GM12878 (cell line): ENCODE data around the gene CDH4. TPM values are rescaled to one million over a fixed set of nuclear protein-coding genes. Genes with fewer than 3 reads are reported as not detected.

ENCODE experiments used
- ATAC-seq: fragments of 200-7000 bp; cut with Tn5 transposase; 3 replicates; pipeline ENCODE4 v1.9.1; 2020; ENCODE audit warnings: mild to moderate bottlenecking, moderate library complexity
- BruUV-seq: library from RNA; stranded (reverse); fragments of 400-500 nt; replicated peaks from 2 replicates; lab custom pipeline; 2021; lab: Mats Ljungman, UMichigan
- CTCF ChIA-PET: fragments of 300-600 bp; sonication (Branson Sonifier 250); formaldehyde crosslinking; extraction: SDS; loops from one replicate; lab custom pipeline; 2021; ENCODE audit warnings: inconsistent platforms; lab: Yijun Ruan, JAX
- POLR2A ChIA-PET: fragments of 350-600 bp; formaldehyde crosslinking; extraction: SDS; loops from one replicate; lab custom pipeline; 2021; ENCODE audit warnings: inconsistent platforms; lab: Charles Lee
- RAD21 ChIA-PET: fragments of 300-600 bp; sonication (Branson Sonifier 250); formaldehyde crosslinking; loops from one replicate; lab custom pipeline; 2023; ENCODE audit warnings: antibody characterized with exemption; ENCODE audit not compliant: unreplicated experiment; lab: Charles Lee
- SMC1A ChIA-PET: fragments of 300-600 bp; sonication (Branson Sonifier 250); formaldehyde crosslinking; loops from one replicate; lab custom pipeline; 2023; ENCODE audit not compliant: unreplicated experiment, uncharacterized antibody; lab: Charles Lee
- DNase-seq: peaks from one replicate; pipeline ENCODE4 v3.0.0-alpha.2; 2011; ENCODE audit warnings: low read depth, low spot score
- FAIRE-seq: peaks from 3 replicates; lab custom pipeline; 2011; peaks lifted over from hg19 to GRCh38; lab: Jason Lieb, UNC
- H2AFZ ChIP-seq: 2 replicates; pipeline ENCODE4 v1.6.0; 2011; ENCODE audit warnings: low read depth, low read length, control low read depth; ENCODE audit not compliant: control insufficient read depth
- H3K27ac ChIP-seq: 2 replicates; pipeline ENCODE4 v1.5.1; 2011; ENCODE audit warnings: control low read depth; ENCODE audit not compliant: control insufficient read depth, insufficient read depth
- H3K27me3 ChIP-seq, 2 experiments: replicated peaks in 1 of 2; 2 replicates each; pipeline versions ENCODE4 v1.6.0 to v1.6.1; 2011; ENCODE audit warnings: low read length in 1 of 2; ENCODE audit not compliant: control insufficient read depth in 2 of 2, insufficient read depth in 2 of 2
- H3K36me3 ChIP-seq, 2 experiments: 2 replicates each; pipeline ENCODE4 v1.5.1; 2011; ENCODE audit warnings: low read length in 1 of 2; ENCODE audit not compliant: control insufficient read depth in 2 of 2, insufficient read depth in 2 of 2
- H3K4me1 ChIP-seq: 2 replicates; pipeline ENCODE4 v1.6.1; 2011; ENCODE audit warnings: mild to moderate bottlenecking, low read length, moderate library complexity, mixed read lengths; ENCODE audit not compliant: control insufficient read depth, insufficient read depth
- H3K4me2 ChIP-seq: 2 replicates; pipeline ENCODE4 v1.6.0; 2011; ENCODE audit warnings: control low read depth; ENCODE audit not compliant: control insufficient read depth, insufficient read depth
- H3K4me3 ChIP-seq: fragments of 200-600 bp; sonication (generic); 2 replicates; pipeline ENCODE4 v1.5.1; 2016
- H3K79me2 ChIP-seq: 2 replicates; pipeline ENCODE4 v1.6.0; 2011; ENCODE audit warnings: low read length; ENCODE audit not compliant: control insufficient read depth, insufficient read depth
- H3K9ac ChIP-seq: 2 replicates; pipeline ENCODE4 v1.8.0; 2011; ENCODE audit warnings: low read length, control low read depth, mixed read lengths; ENCODE audit not compliant: control insufficient read depth, insufficient read depth
- H3K9me3 ChIP-seq: replicated peaks from 3 replicates; pipeline ENCODE4 v1.5.1; 2011; ENCODE audit warnings: mild to moderate bottlenecking, low read length; ENCODE audit not compliant: control insufficient read depth, insufficient read depth
- H4K20me1 ChIP-seq: 2 replicates; pipeline ENCODE4 v1.6.0; 2011; ENCODE audit not compliant: control insufficient read depth, insufficient read depth
- ATF2 ChIP-seq: IDR thresholded peaks from 2 replicates; pipeline ENCODE4 v1.6.1; 2012; ENCODE audit warnings: low read length, inconsistent platforms
- ATF3 ChIP-seq: IDR thresholded peaks from 2 replicates; pipeline ENCODE4 v1.6.1; 2011; ENCODE audit warnings: low read depth, mild to moderate bottlenecking, low read length, moderate library complexity, borderline replicate concordance; ENCODE audit errors: extremely low read depth
- BCL3 ChIP-seq: IDR thresholded peaks from 2 replicates; pipeline ENCODE4 v1.6.1; 2011; ENCODE audit warnings: borderline replicate concordance, low read depth, mild to moderate bottlenecking, moderate library complexity, low read length; ENCODE audit not compliant: insufficient read depth, poor library complexity, severe bottlenecking
- CHD4 ChIP-seq: fragments of 200-600 bp; sonication (generic); IDR thresholded peaks from 2 replicates; pipeline ENCODE4 v1.6.1; 2016; ENCODE audit warnings: mild to moderate bottlenecking
- CTCF ChIP-seq, 3 experiments: IDR thresholded peaks in 2 of 3; conservative IDR thresholded peaks in 1 of 3; 2 replicates each; pipeline ENCODE4 v1.5.1; 2011; ENCODE audit warnings: low read depth in 3 of 3, low read length in 3 of 3, mild to moderate bottlenecking in 3 of 3, control low read depth in 2 of 3, moderate library complexity in 2 of 3, inconsistent platforms in 1 of 3, mixed read lengths in 1 of 3; ENCODE audit not compliant: control insufficient read depth in 2 of 3, insufficient read depth in 1 of 3; ENCODE audit errors: extremely low read depth in 1 of 3
- GATAD2B ChIP-seq: fragments of 450-650 bp; conservative IDR thresholded peaks from 2 replicates; pipeline ENCODE4 v1.6.1; 2017; ENCODE audit warnings: low read depth, mild to moderate bottlenecking, moderate library complexity
- MAX ChIP-seq: IDR thresholded peaks from 2 replicates; pipeline ENCODE4 v1.6.1; 2012; ENCODE audit warnings: low read depth, low read length, improper control_type of control experiment
- PML ChIP-seq: IDR thresholded peaks from 2 replicates; pipeline ENCODE4 v1.6.1; 2012; ENCODE audit warnings: low read length, inconsistent platforms
- RB1 ChIP-seq: fragments of 450-650 bp; formaldehyde crosslinking; IDR thresholded peaks from 2 replicates; pipeline ENCODE4 v1.6.1; 2017; ENCODE audit warnings: mild to moderate bottlenecking, borderline replicate concordance
- RELB ChIP-seq: fragments of 450-650 bp; IDR thresholded peaks from 2 replicates; pipeline ENCODE4 v1.6.1; 2017; ENCODE audit warnings: low read depth, mild to moderate bottlenecking, moderate library complexity
- SPI1 ChIP-seq: IDR thresholded peaks from 2 replicates; pipeline ENCODE4 v1.6.1; 2011; ENCODE audit warnings: low read depth, mild to moderate bottlenecking, low read length, moderate library complexity, borderline replicate concordance; ENCODE audit not compliant: insufficient read depth
- SREBF2 ChIP-seq: IDR thresholded peaks from 2 replicates; pipeline ENCODE4 v1.6.1; 2012; ENCODE audit warnings: mild to moderate bottlenecking, low read length
- SRF ChIP-seq, 2 experiments: IDR thresholded peaks; 2 replicates each; pipeline ENCODE4 v1.6.1; 2011; ENCODE audit warnings: low read depth in 2 of 2, low read length in 2 of 2, mild to moderate bottlenecking in 1 of 2, moderate library complexity in 1 of 2
- YY1 ChIP-seq: IDR thresholded peaks from 2 replicates; pipeline ENCODE4 v1.6.1; 2011; ENCODE audit warnings: low read depth, mild to moderate bottlenecking, low read length
- WGBS: methylation state at CpG from one replicate; pipeline ENCODE4 v1.1.6; 2016; ENCODE audit warnings: low lambda C conversion rate; ENCODE audit not compliant: insufficient replicate concordance, insufficient coverage; ENCODE audit errors: missing lambda C conversion rate; 5-methylcytosine and 5-hydroxymethylcytosine counted together
- in situ Hi-C: fragments of 300-500 bp; cut with MboI; formaldehyde crosslinking; loops from 9 replicates; pipeline ENCODE4 v1.14.3; 2018; ENCODE audit warnings: mixed read lengths
- intact Hi-C: fragments of 100-400 bp; cut with micrococcal nuclease; formaldehyde crosslinking; loops from one replicate; pipeline ENCODE4 v1.14.2; 2022; ENCODE audit not compliant: unreplicated experiment
- polyA plus RNA-seq, 11 experiments: library from polyadenylated mRNA; depleted of rRNA in 4 of 11; unstranded in 6 of 11; stranded (reverse) in 5 of 11; fragments of >200 nt; fragmentation: Nextera tagmentation in 4 of 11; fragmentation: Illumina TruSeq in 1 of 11; extraction: Ambion mirVana in 4 of 11; extraction: Trizol in 1 of 11; gene quantifications; 1 replicate in 1 of 11; 2 replicates in 10 of 11; pipeline versions ENCODE4 v1.2.1 to v1.2.3, GENCODE V29; 2011 to 2016; ENCODE audit warnings: inconsistent platforms in 2 of 11, missing spikeins in 2 of 11, low read depth in 1 of 11
- total RNA-seq, 4 experiments: library from RNA; depleted of rRNA in 3 of 4; stranded (reverse); fragments of >200 nt in 3 of 4; fragmentation: Illumina TruSeq in 1 of 4; extraction: Trizol in 1 of 4; gene quantifications; 2 replicates each; pipeline versions ENCODE4 v1.2.1 to v1.2.3, GENCODE V29; 2013 to 2021

CDH4 gene
- total and polyA plus RNA-seq, 10 of the 15 experiments (the other 5 are each of a cell fraction or from before 2014, with no cell fraction given) = not detected

- TF ChIP-seq ATF2 (no peak), GATAD2B (no peak), BCL3 (no peak), CHD4 (no peak), PML (no peak), RB1 (no peak), SRF (IDR thresholded peaks at IDR 0.05; ENCODE audit: low read depth in 2 of 2, low read length in 2 of 2) (no peak)
Observed at GRCh38 chr20:61588411-61589385, 336.6 kb downstream of the CDH4 start (continued).

- no peak overlapping the region for H3K4me3 ChIP-seq
- FAIRE-seq (no peak), ATAC-seq (no peak), DNase-seq (no peak)
- BruUV-seq = no TSS peak
- H3K27ac ChIP-seq = no peak overlapping the region
- ChIA-PET RAD21 (no interaction called here), SMC1A (no interaction called here), POLR2A (no interaction called here), CTCF (no interaction called here)
- H3K4me1 ChIP-seq = no peaks in the 10 kb centered on the region
- no peaks in the 10 kb centered on the region for H3K27me3 ChIP-seq
- 33% methylated on average over 12 of the region's 12 CpGs for WGBS
- intact Hi-C loops = no loop called here
- H3K4me2 ChIP-seq = no peak overlapping the region
- no peak overlapping the region for H3K9ac ChIP-seq
- no peaks in the 10 kb centered on the region for H3K36me3 ChIP-seq
- H3K79me2 ChIP-seq = no peaks in the 10 kb centered on the region
- no peaks in the 10 kb centered on the region; the same call in 2 of the 3 replicates for H3K9me3 ChIP-seq
- H4K20me1 ChIP-seq = no peaks in the 10 kb centered on the region
- H2AFZ ChIP-seq = no peak overlapping the region
- in situ Hi-C loops = no loop called here
- no peak for TF ChIP-seq CTCF (IDR thresholded peaks at IDR 0.05 in 2 of 3, conservative IDR thresholded peaks at IDR 0.05 in 1 of 3; ENCODE audit: control insufficient read depth in 2 of 3, extremely low read depth in 1 of 3, insufficient read depth in 1 of 3, low read depth in 3 of 3, low read length in 3 of 3)
- TF ChIP-seq ATF3 = no peak
- no peak for TF ChIP-seq MAX
- no peak for TF ChIP-seq YY1
- TF ChIP-seq RELB = no peak
- no peak for TF ChIP-seq SREBF2
- no peak for TF ChIP-seq SPI1
- TF ChIP-seq SRF (IDR thresholded peaks at IDR 0.05; ENCODE audit: low read depth in 2 of 2, low read length in 2 of 2) = no peak
Observed at GRCh38 chr20:61590236-61590635, 338.2 kb downstream of the CDH4 start.
